HG03060 (cell line): ENCODE measurements around the gene DCXR.

ENCODE experiments used
- ATAC-seq: cut with Tn5 transposase; IDR thresholded peaks from one replicate; pipeline ENCODE4 v1.9.1; 2021; ENCODE audit warnings: low read depth, moderate number of reproducible peaks; ENCODE audit not compliant: unreplicated experiment

Gene DCXR

GRCh38 chr17:82056729-82057621, 19.5 kb upstream of the DCXR start:
- ATAC-seq, result no peak

GRCh38 chr17:82055965-82056728, 18.6 kb upstream of the DCXR start:
- no peak for ATAC-seq

- no peak for ATAC-seq
These were observed 17.8 kb upstream of the DCXR start for GRCh38 chr17:82055023-82055964.

DNA sequence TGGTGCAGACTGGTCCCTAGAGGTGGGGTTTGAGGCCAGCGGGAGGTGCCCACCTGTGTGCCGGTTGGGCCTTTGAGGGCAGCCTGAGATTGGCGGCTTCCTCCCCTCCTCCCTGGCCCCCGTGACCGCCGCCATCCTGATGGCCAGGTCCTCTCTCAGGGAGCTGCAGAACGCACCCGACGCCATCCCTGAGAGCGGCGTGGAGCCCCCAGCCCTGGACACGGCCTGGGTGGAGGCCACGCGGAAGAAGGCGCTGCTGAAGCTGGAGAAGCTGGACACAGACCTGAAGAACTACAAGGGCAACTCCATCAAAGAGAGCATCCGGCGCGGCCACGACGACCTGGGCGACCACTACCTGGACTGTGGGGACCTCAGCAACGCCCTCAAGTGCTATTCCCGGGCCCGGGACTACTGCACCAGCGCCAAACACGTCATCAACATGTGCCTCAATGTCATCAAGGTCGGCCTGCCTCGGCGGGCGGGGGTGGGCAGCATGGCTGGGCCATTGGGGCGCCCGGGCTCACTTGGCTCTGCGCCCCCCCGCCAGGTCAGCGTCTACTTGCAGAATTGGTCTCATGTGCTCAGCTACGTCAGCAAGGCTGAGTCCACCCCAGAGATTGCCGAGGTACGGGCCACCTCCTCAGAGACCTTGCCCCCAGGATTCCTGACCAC, 17.0 kb upstream of the DCXR start:
- no peak for ATAC-seq

- ATAC-seq, result no peak
These were observed 16.2 kb upstream of the DCXR start for GRCh38 chr17:82053556-82054263.

- ATAC-seq, result no peak
These were observed 15.6 kb upstream of the DCXR start for GRCh38 chr17:82053130-82053529.

GRCh38 chr17:82052638-82053059, 15.2 kb upstream of the DCXR start:
- no peak for ATAC-seq

GRCh38 chr17:82051776-82052637, 14.5 kb upstream of the DCXR start, which contains the start of the genes GPS1 and RFNG:
GPS1 (plus strand) TSS chr17:82051898; CDS start chr17:82051932, 34 bp downstream.
RFNG (minus strand) TSS chr17:82051811; CDS start chr17:82051766, 45 bp downstream.
- ATAC-seq, result no peak

GRCh38 chr17:82050761-82051641, 13.5 kb upstream of the DCXR start:
- ATAC-seq, result no peak

DNA sequence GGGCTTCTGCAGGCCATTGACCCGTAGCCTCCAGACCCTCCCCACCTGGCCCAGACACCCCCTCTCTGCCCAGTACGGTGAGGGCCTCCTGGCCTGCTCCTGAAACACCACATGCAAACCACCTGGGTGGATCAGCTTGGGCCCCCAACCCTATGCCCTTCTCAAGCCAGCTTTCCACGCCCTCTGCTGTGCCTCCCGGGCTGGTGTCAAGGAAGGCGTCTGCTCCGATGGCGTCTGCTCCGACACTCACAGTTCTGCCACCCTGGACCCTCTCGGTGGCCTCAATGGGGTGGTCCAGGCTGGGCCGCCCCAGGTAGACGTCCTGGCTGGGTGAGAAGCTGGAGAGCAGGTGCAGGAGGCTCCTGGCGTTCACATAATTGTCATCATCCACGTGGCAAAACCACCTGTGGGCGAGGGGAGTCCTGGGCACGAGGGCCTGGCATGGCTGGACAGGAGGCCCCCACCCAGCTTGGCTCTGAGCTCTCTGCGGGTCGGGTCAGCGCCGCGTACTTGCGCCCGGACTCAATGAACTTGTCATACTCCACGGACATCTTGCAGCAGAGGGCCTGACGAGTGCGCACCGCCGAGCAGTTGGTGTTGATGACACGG, 12.8 kb upstream of the DCXR start:
- ATAC-seq, result no peak

GRCh38 chr17:82049521-82049971, 12.0 kb upstream of the DCXR start:
- no peak for ATAC-seq

DNA sequence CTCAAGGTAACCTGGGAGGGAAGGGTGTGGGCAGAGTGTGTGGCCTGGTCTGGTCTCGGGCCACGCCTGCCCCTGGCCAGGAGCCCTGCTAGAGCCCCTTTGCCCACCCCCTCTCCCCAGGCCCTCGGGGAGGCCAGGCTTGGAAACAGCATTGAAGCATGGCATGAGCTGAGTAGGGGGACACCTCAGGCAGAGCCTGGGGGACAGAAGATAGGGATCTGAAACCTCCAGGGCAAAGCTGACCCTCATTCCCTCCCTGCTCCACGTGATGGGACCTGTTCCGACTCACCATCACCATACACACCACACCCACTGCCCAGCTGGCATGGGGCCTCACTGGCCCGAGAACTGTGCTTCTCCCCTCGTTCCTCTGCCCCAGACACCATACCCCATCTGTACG, 11.6 kb upstream of the DCXR start:
- no peak for ATAC-seq

DNA sequence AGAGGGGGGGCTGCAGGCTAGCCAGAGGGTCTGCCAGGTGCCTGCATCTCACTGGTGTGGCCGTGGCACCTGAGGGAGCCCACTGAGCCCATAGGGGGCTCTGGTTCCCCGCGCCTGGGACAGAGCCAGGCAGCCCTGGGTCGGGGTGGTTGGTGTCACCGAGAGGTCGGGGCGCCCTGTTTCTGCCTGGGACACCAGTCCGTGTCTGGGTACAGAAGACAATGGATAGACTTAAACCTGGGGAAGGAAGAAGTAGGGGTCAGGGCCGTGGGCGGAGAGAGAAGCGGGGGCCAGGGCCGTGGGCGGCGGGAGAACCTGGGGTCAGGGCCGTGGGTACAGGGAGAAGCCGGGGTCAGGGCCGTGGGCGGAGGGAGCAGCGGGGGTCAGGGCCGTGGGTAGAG, 11.1 kb upstream of the DCXR start:
- ATAC-seq, result no peak

GRCh38 chr17:82047914-82048570, 10.5 kb upstream of the DCXR start:
- no peak for ATAC-seq

DNA sequence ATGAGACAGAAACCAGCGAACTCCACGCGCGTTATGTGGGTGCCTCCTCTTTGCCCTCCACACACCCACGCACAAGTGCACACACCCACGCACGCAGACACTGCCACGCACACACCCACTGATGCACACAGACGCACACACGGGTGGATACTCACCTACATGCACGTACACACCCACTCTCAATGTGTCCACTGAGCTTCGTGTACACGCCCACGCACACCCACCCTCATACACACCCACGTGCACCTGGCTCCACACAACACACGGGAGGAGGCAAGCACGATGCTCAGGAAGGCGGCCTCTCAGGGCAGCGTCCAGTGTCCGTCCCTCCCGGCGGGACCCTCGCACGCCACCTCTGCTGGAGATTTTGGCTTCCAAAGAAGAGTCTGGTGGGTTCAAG, 9.9 kb upstream of the DCXR start:
- ATAC-seq, result no peak

- no peak for ATAC-seq
These were observed 9.4 kb upstream of the DCXR start for GRCh38 chr17:82046903-82047302.
